Psoas muscle (tissue), 8 donors: ENCODE data around the gene TFAP2D. TPM values are rescaled to one million over a fixed set of nuclear protein-coding genes. Genes with fewer than 3 reads are reported as not detected.

Source experiments
- ATAC-seq, 4 donors: fragments of 200-7000 bp; cut with Tn5 transposase; one replicate each; pipeline ENCODE4 v1.9.1; 2020; ENCODE audit warnings: moderate library complexity in 3 of 4, mild to moderate bottlenecking in 2 of 4
- DNase-seq, 2 donors: peaks; one replicate each; pipeline ENCODE4 v3.0.0-alpha.2; 2020
- H3K27ac ChIP-seq: fragments of 200-600 bp; one replicate; pipeline ENCODE4 v1.8.0; 2022
- H3K27me3 ChIP-seq, 3 donors: fragments of 200-600 bp in 1 of 3; one replicate each; pipeline versions ENCODE4 v1.6.1 to v1.8.0; 2013 to 2022; ENCODE audit warnings: low read length in 2 of 3, mild to moderate bottlenecking in 2 of 3, moderate library complexity in 1 of 3; ENCODE audit not compliant: insufficient read depth in 3 of 3
- H3K36me3 ChIP-seq, 2 donors: fragments of 200-600 bp in 1 of 2; one replicate each; pipeline versions ENCODE4 v1.6.1 to v1.8.0; 2013 to 2022; ENCODE audit warnings: low read depth in 1 of 2, mild to moderate bottlenecking in 1 of 2, moderate library complexity in 1 of 2; ENCODE audit not compliant: insufficient read depth in 1 of 2
- H3K4me1 ChIP-seq: fragments of 200-600 bp; one replicate; pipeline ENCODE4 v1.8.0; 2022
- H3K4me3 ChIP-seq: fragments of 200-600 bp; one replicate; pipeline ENCODE4 v1.8.0; 2022; ENCODE audit warnings: mild to moderate bottlenecking
- H3K9me3 ChIP-seq: fragments of 200-600 bp; one replicate; pipeline ENCODE4 v1.8.0; 2022
- CTCF ChIP-seq: fragments of 200-600 bp; IDR thresholded peaks from one replicate; pipeline ENCODE4 v1.8.0; 2022; ENCODE audit warnings: antibody characterized with exemption
- WGBS, 3 donors: extraction: QIAGEN DNeasy Blood & Tissue Kit; methylation state at CpG; one replicate each; pipeline versions ENCODE4 v1.1.6 to v1.1.7; 2013; 5-methylcytosine and 5-hydroxymethylcytosine counted together
- intact Hi-C, 2 donors: fragments of 100-400 bp; cut with DNase I; formaldehyde crosslinking; loops; one replicate each; pipeline versions ENCODE4 v1.11.0 to v1.14.2; 2022
- polyA plus RNA-seq, 3 donors: library from polyadenylated mRNA; stranded (reverse); fragments of 200-250 nt; gene quantifications; one replicate each; pipeline ENCODE4 v1.2.3, GENCODE V29; 2013
- total RNA-seq, 4 donors: library from RNA; stranded (reverse); fragmentation: NEBNext Ultra II Directional in 2 of 4; extraction: Animal tissue kit (Norgen Biotek cat#: 25700) in 2 of 4; gene quantifications; one replicate each; pipeline versions ENCODE4 v1.2.1 to v1.2.4, GENCODE V29; 2021 to 2023
- donor health status: healthy with polysubstance abuse.
- donor health status: DM: no; HTN: no; CAD: no; lungs with moderate emphysema.
- donor health status: Bipolar disorder and iron deficiency.
- donor health status: healthy.
- donor health status: DM: yes; HTN: yes; CAD: no.
- donor health status: DM: no; HTN: no; CAD: no.
- donor health status: DM: no; HTN: no; CAD: no.
- donor health status: DM: yes; HTN: yes; CAD: no.

Gene TFAP2D
- total and polyA plus RNA-seq, 7 donors, result not detected

GRCh38 chr6:50785921-50786320 lies 72.6 kb downstream of the TFAP2D start:
- TF ChIP-seq CTCF, result no peak
- ATAC-seq (no peak), DNase-seq (no peak)
- H3K27ac ChIP-seq, result no peak overlapping the region
- intact Hi-C loops, result no loop called here
- no peaks in the 10 kb centered on the region for H3K36me3 ChIP-seq
- H3K27me3 ChIP-seq, result no peaks in the 10 kb centered on the region
- no peaks in the 10 kb centered on the region for H3K9me3 ChIP-seq
- no peak overlapping the region for H3K4me3 ChIP-seq
- WGBS, 3 donors, result 9 to 23% (median 10%) methylated on average over 1 of the region's 1 CpG
- no peaks in the 10 kb centered on the region for H3K4me1 ChIP-seq

GRCh38 chr6:50791900-50792508 lies 78.7 kb downstream of the TFAP2D start:
- WGBS, 3 donors, result 1 to 2% (median 1%) methylated on average over 3 of the region's 3 CpGs
- no peaks in the 10 kb centered on the region for H3K4me1 ChIP-seq
- no peaks in the 10 kb centered on the region for H3K27me3 ChIP-seq
- H3K4me3 ChIP-seq, result no peak overlapping the region
- DNase-seq, result no peak
- no peak for ATAC-seq
- H3K27ac ChIP-seq, result no peak overlapping the region
- no peaks in the 10 kb centered on the region for H3K36me3 ChIP-seq
- H3K9me3 ChIP-seq, result no peaks in the 10 kb centered on the region
- TF ChIP-seq CTCF, result peak; percentile 57
- intact Hi-C loops, result loop anchor here in 1 of 2 donors (10.0 kb wide), 1 partner anchor 137 kb away; no protein-coding TSS in a partner anchor

GRCh38 chr6:50792771-50793170 lies 79.4 kb downstream of the TFAP2D start:
- intact Hi-C loops, result loop anchor here in 1 of 2 donors (10.0 kb wide), 1 partner anchor 138 kb away; no protein-coding TSS in a partner anchor
- Histone ChIP-seq H3K4me1 (no peaks in the 10 kb centered on the region), H3K9me3 (no peaks in the 10 kb centered on the region), H3K27ac (no peak overlapping the region), H3K36me3 (no peaks in the 10 kb centered on the region), H3K4me3 (no peak overlapping the region), H3K27me3 (no peaks in the 10 kb centered on the region)
- TF ChIP-seq CTCF, result no peak
- DNase-seq (no peak), ATAC-seq (no peak)
- 61 to 70% (median 66%) methylated on average over 1 of the region's 1 CpG for WGBS, 3 donors

- Histone ChIP-seq H3K9me3 (no peaks in the 10 kb centered on the region), H3K4me3 (no peak overlapping the region), H3K27me3 (no peaks in the 10 kb centered on the region), H3K4me1 (no peaks in the 10 kb centered on the region), H3K27ac (no peak overlapping the region), H3K36me3 (no peaks in the 10 kb centered on the region)
- WGBS, 3 donors, result 37 to 44% (median 38%) methylated on average over 5 of the region's 5 CpGs
- intact Hi-C loops, result loop anchor here in 1 of 2 donors (10.0 kb wide), 1 partner anchor 141 kb away; no protein-coding TSS in a partner anchor
- no peak for ATAC-seq
- no peak for DNase-seq
- TF ChIP-seq CTCF, result no peak
These were observed 82.2 kb downstream of the TFAP2D start for GRCh38 chr6:50795574-50795973.

- H3K9me3 ChIP-seq, result no peaks in the 10 kb centered on the region
- no peak for ATAC-seq
- intact Hi-C loops, result no loop called here
- no peak for TF ChIP-seq CTCF
- H3K27me3 ChIP-seq, result peaks cover 0 to 4% (median 0%) of the 10 kb centered on the region in 3 donors
- DNase-seq, result no peak
- no peaks in the 10 kb centered on the region for H3K36me3 ChIP-seq
- no peak overlapping the region for H3K27ac ChIP-seq
- no peak overlapping the region for H3K4me3 ChIP-seq
- no peaks in the 10 kb centered on the region for H3K4me1 ChIP-seq
These were observed 91.0 kb downstream of the TFAP2D start for GRCh38 chr6:50804283-50804682.
